GM12878 (cell line): Measurements from ENCODE around the gene PPP1R11. TPM values are rescaled to one million over a fixed set of nuclear protein-coding genes. Genes with fewer than 3 reads are reported as not detected.

Experiments
- ATAC-seq: fragments of 200-7000 bp; cut with Tn5 transposase; 3 replicates; pipeline ENCODE4 v1.9.1; 2020; ENCODE audit warnings: mild to moderate bottlenecking, moderate library complexity
- BruUV-seq: library from RNA; stranded (reverse); fragments of 400-500 nt; replicated peaks from 2 replicates; lab custom pipeline; 2021; lab: Mats Ljungman, UMichigan
- CTCF ChIA-PET: fragments of 300-600 bp; sonication (Branson Sonifier 250); formaldehyde crosslinking; extraction: SDS; loops from one replicate; lab custom pipeline; 2021; ENCODE audit warnings: inconsistent platforms; lab: Yijun Ruan, JAX
- POLR2A ChIA-PET: fragments of 350-600 bp; formaldehyde crosslinking; extraction: SDS; loops from one replicate; lab custom pipeline; 2021; ENCODE audit warnings: inconsistent platforms; lab: Charles Lee
- RAD21 ChIA-PET: fragments of 300-600 bp; sonication (Branson Sonifier 250); formaldehyde crosslinking; loops from one replicate; lab custom pipeline; 2023; ENCODE audit warnings: antibody characterized with exemption; ENCODE audit not compliant: unreplicated experiment; lab: Charles Lee
- SMC1A ChIA-PET: fragments of 300-600 bp; sonication (Branson Sonifier 250); formaldehyde crosslinking; loops from one replicate; lab custom pipeline; 2023; ENCODE audit not compliant: unreplicated experiment, uncharacterized antibody; lab: Charles Lee
- DNase-seq: peaks from one replicate; pipeline ENCODE4 v3.0.0-alpha.2; 2011; ENCODE audit warnings: low read depth, low spot score
- FAIRE-seq: peaks from 3 replicates; lab custom pipeline; 2011; peaks lifted over from hg19 to GRCh38; lab: Jason Lieb, UNC
- H2AFZ ChIP-seq: 2 replicates; pipeline ENCODE4 v1.6.0; 2011; ENCODE audit warnings: low read depth, low read length, control low read depth; ENCODE audit not compliant: control insufficient read depth
- H3K27ac ChIP-seq: 2 replicates; pipeline ENCODE4 v1.5.1; 2011; ENCODE audit warnings: control low read depth; ENCODE audit not compliant: control insufficient read depth, insufficient read depth
- H3K27me3 ChIP-seq, 2 experiments: replicated peaks in 1 of 2; 2 replicates each; pipeline versions ENCODE4 v1.6.0 to v1.6.1; 2011; ENCODE audit warnings: low read length in 1 of 2; ENCODE audit not compliant: control insufficient read depth in 2 of 2, insufficient read depth in 2 of 2
- H3K36me3 ChIP-seq, 2 experiments: 2 replicates each; pipeline ENCODE4 v1.5.1; 2011; ENCODE audit warnings: low read length in 1 of 2; ENCODE audit not compliant: control insufficient read depth in 2 of 2, insufficient read depth in 2 of 2
- H3K4me1 ChIP-seq: 2 replicates; pipeline ENCODE4 v1.6.1; 2011; ENCODE audit warnings: mild to moderate bottlenecking, low read length, moderate library complexity, mixed read lengths; ENCODE audit not compliant: control insufficient read depth, insufficient read depth
- H3K4me2 ChIP-seq: 2 replicates; pipeline ENCODE4 v1.6.0; 2011; ENCODE audit warnings: control low read depth; ENCODE audit not compliant: control insufficient read depth, insufficient read depth
- H3K4me3 ChIP-seq: fragments of 200-600 bp; sonication (generic); 2 replicates; pipeline ENCODE4 v1.5.1; 2016
- H3K79me2 ChIP-seq: 2 replicates; pipeline ENCODE4 v1.6.0; 2011; ENCODE audit warnings: low read length; ENCODE audit not compliant: control insufficient read depth, insufficient read depth
- H3K9ac ChIP-seq: 2 replicates; pipeline ENCODE4 v1.8.0; 2011; ENCODE audit warnings: low read length, control low read depth, mixed read lengths; ENCODE audit not compliant: control insufficient read depth, insufficient read depth
- H3K9me3 ChIP-seq: replicated peaks from 3 replicates; pipeline ENCODE4 v1.5.1; 2011; ENCODE audit warnings: mild to moderate bottlenecking, low read length; ENCODE audit not compliant: control insufficient read depth, insufficient read depth
- H4K20me1 ChIP-seq: 2 replicates; pipeline ENCODE4 v1.6.0; 2011; ENCODE audit not compliant: control insufficient read depth, insufficient read depth
- ATF2 ChIP-seq: IDR thresholded peaks from 2 replicates; pipeline ENCODE4 v1.6.1; 2012; ENCODE audit warnings: low read length, inconsistent platforms
- BCLAF1 ChIP-seq: fragments of 450-650 bp; IDR thresholded peaks from 2 replicates; pipeline ENCODE4 v1.6.1; 2017; ENCODE audit warnings: antibody characterized with exemption, mild to moderate bottlenecking, moderate library complexity
- CHD2 ChIP-seq: IDR thresholded peaks from 2 replicates; pipeline ENCODE4 v1.6.1; 2011; ENCODE audit warnings: low read depth, low read length, improper control_type of control experiment, borderline replicate concordance
- JUNB ChIP-seq: IDR thresholded peaks from 2 replicates; pipeline ENCODE4 v1.6.1; 2016; ENCODE audit warnings: antibody characterized with exemption, mild to moderate bottlenecking
- POLR2A ChIP-seq: IDR thresholded peaks from 2 replicates; pipeline ENCODE4 v1.6.1; 2011; ENCODE audit warnings: low read depth, mild to moderate bottlenecking, low read length
- RELA ChIP-seq: fragments of 450-650 bp; IDR thresholded peaks from 2 replicates; pipeline ENCODE4 v1.8.0; 2014; ENCODE audit warnings: borderline replicate concordance; ENCODE audit not compliant: partially characterized antibody
- ZBED1 ChIP-seq: IDR thresholded peaks from 2 replicates; pipeline ENCODE4 v1.6.1; 2016; ENCODE audit warnings: borderline replicate concordance
- ZNF24 ChIP-seq: fragments of 450-650 bp; IDR thresholded peaks from 2 replicates; pipeline ENCODE4 v1.6.1; 2017; ENCODE audit warnings: antibody characterized with exemption, mild to moderate bottlenecking
- WGBS: methylation state at CpG from one replicate; pipeline ENCODE4 v1.1.6; 2016; ENCODE audit warnings: low lambda C conversion rate; ENCODE audit not compliant: insufficient replicate concordance, insufficient coverage; ENCODE audit errors: missing lambda C conversion rate; 5-methylcytosine and 5-hydroxymethylcytosine counted together
- in situ Hi-C: fragments of 300-500 bp; cut with MboI; formaldehyde crosslinking; loops from 9 replicates; pipeline ENCODE4 v1.14.3; 2018; ENCODE audit warnings: mixed read lengths
- intact Hi-C: fragments of 100-400 bp; cut with micrococcal nuclease; formaldehyde crosslinking; loops from one replicate; pipeline ENCODE4 v1.14.2; 2022; ENCODE audit not compliant: unreplicated experiment
- polyA plus RNA-seq, 11 experiments: library from polyadenylated mRNA; depleted of rRNA in 4 of 11; unstranded in 6 of 11; stranded (reverse) in 5 of 11; fragments of >200 nt; fragmentation: Nextera tagmentation in 4 of 11; fragmentation: Illumina TruSeq in 1 of 11; extraction: Ambion mirVana in 4 of 11; extraction: Trizol in 1 of 11; gene quantifications; 1 replicate in 1 of 11; 2 replicates in 10 of 11; pipeline versions ENCODE4 v1.2.1 to v1.2.3, GENCODE V29; 2011 to 2016; ENCODE audit warnings: inconsistent platforms in 2 of 11, missing spikeins in 2 of 11, low read depth in 1 of 11
- total RNA-seq, 4 experiments: library from RNA; depleted of rRNA in 3 of 4; stranded (reverse); fragments of >200 nt in 3 of 4; fragmentation: Illumina TruSeq in 1 of 4; extraction: Trizol in 1 of 4; gene quantifications; 2 replicates each; pipeline versions ENCODE4 v1.2.1 to v1.2.3, GENCODE V29; 2013 to 2021
- TF ChIP-seq, protein P1 (sequence below): fragments of 450-650 bp; conservative IDR thresholded peaks from 2 replicates; pipeline ENCODE4 v1.6.1; 2017; ENCODE audit warnings: mild to moderate bottlenecking, moderate library complexity

The PPP1R11 gene
- total and polyA plus RNA-seq, 10 of the 15 experiments (the other 5 are each of a cell fraction or from before 2014, with no cell fraction given) = 12.6 to 56.1 (median 33.5) TPM

- Histone ChIP-seq H4K20me1 (no peaks in the 10 kb centered on the region), H3K4me3 (0 out of 2 replicates have a peak overlapping the region, but pooled peaks have one; percentile 53), H3K27me3 (peaks cover 10 to 24% of the 10 kb centered on the region in 2 experiments), H3K9ac (no peak overlapping the region), H3K79me2 (no peaks in the 10 kb centered on the region), H3K4me1 (peaks cover 19% of the 10 kb centered on the region), H3K4me2 (peak overlapping the region; percentile 94), H2AFZ (peak overlapping the region; percentile 86; the same call in 1 of the 2 replicates), H3K36me3 (no peaks in the 10 kb centered on the region), H3K27ac (no peak overlapping the region), H3K9me3 (no peaks in the 10 kb centered on the region)
- RAD21 ChIA-PET = interaction anchor here (0.6 to 9.0 kb wide), 24 partner anchors 8 to 293 kb away, joined by 3 to 333 read pairs (median 6); partner anchors contain the start of genes POLR1H, PPP1R11, TRIM31 and TRIM40
- BruUV-seq = no TSS peak
- SMC1A ChIA-PET = interaction anchor here (0.8 to 16.6 kb wide), 25 partner anchors 10 to 456 kb away, joined by 3 to 647 read pairs (median 4); partner anchors contain the start of genes POLR1H, TRIM26, TRIM31 and TRIM40
- CTCF ChIA-PET = interaction anchor here (0.6 to 6.6 kb wide), 39 partner anchors 7 to 450 kb away, joined by 3 to 561 read pairs (median 4); partner anchors contain the start of genes POLR1H, PPP1R11, TRIM10 and TRIM31
- ATAC-seq = no peak
- in situ Hi-C loops (no loop called here), intact Hi-C loops (loop anchor here (1.0 kb wide), 2 partner anchors 27 to 66 kb away; no protein-coding TSS in a partner anchor)
- no peak for TF ChIP-seq ZBED1
- TF ChIP-seq RELA = no peak
- TF ChIP-seq, protein P1, sequence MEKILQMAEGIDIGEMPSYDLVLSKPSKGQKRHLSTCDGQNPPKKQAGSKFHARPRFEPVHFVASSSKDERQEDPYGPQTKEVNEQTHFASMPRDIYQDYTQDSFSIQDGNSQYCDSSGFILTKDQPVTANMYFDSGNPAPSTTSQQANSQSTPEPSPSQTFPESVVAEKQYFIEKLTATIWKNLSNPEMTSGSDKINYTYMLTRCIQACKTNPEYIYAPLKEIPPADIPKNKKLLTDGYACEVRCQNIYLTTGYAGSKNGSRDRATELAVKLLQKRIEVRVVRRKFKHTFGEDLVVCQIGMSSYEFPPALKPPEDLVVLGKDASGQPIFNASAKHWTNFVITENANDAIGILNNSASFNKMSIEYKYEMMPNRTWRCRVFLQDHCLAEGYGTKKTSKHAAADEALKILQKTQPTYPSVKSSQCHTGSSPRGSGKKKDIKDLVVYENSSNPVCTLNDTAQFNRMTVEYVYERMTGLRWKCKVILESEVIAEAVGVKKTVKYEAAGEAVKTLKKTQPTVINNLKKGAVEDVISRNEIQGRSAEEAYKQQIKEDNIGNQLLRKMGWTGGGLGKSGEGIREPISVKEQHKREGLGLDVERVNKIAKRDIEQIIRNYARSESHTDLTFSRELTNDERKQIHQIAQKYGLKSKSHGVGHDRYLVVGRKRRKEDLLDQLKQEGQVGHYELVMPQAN = no peak
- TF ChIP-seq BCLAF1 = no peak
- TF ChIP-seq ATF2 = no peak
- TF ChIP-seq JUNB = no peak
- peak; percentile 88 for TF ChIP-seq ZNF24
- TF ChIP-seq CHD2 = no peak
- no peak for TF ChIP-seq POLR2A
- DNase-seq = no peak
- WGBS = 34% methylated on average over 3 of the region's 3 CpGs
- no peak for FAIRE-seq
- POLR2A ChIA-PET = interaction anchor here (0.8 to 5.0 kb wide), 6 partner anchors 8 to 44 kb away, joined by 3 to 54 read pairs (median 7); partner anchors contain the start of gene TRIM31
Observed at GRCh38 chr6:30103872-30104179, 36.8 kb downstream of the PPP1R11 start.
